Activated CD4-positive, alpha-beta memory T cell treated with anti-CD3 and anti-CD28 coated beads, Interleukin-2, amount 10 ng/mL, durations not matched to agents 7 days and 5 days (primary cell): ENCODE results near the gene BMP3. TPM values are rescaled to one million over a fixed set of nuclear protein-coding genes. Genes with fewer than 3 reads are reported as not detected.

Experiments used
- CTCF ChIA-PET: fragments of 350-600 bp; sonication (Branson Sonifier 250); formaldehyde crosslinking; loops from one replicate; lab custom pipeline; 2021; ENCODE audit warnings: antibody characterized with exemption, inconsistent platforms; lab: Charles Lee
- POLR2A ChIA-PET: fragments of 350-600 bp; sonication (Branson Sonifier 250); formaldehyde crosslinking; loops from one replicate; lab custom pipeline; 2021; ENCODE audit warnings: antibody characterized with exemption; lab: Charles Lee
- DNase-seq: peaks from one replicate; pipeline ENCODE4 v3.0.0-alpha.2; 2020
- H3K27ac Mint-ChIP-seq: one replicate; pipeline ENCODE4 v1.8.0; 2021; ENCODE audit warnings: mild to moderate bottlenecking, mixed read lengths
- H3K27me3 Mint-ChIP-seq: one replicate; pipeline ENCODE4 v1.8.0; 2021; ENCODE audit warnings: mixed read lengths
- H3K36me3 Mint-ChIP-seq: one replicate; pipeline ENCODE4 v1.8.0; 2021; ENCODE audit warnings: low read depth, mixed read lengths
- H3K4me1 Mint-ChIP-seq: one replicate; pipeline ENCODE4 v1.8.0; 2021; ENCODE audit warnings: mixed read lengths
- H3K4me3 Mint-ChIP-seq: one replicate; pipeline ENCODE4 v1.8.0; 2021; ENCODE audit warnings: mild to moderate bottlenecking, mixed read lengths
- H3K9me3 Mint-ChIP-seq: one replicate; pipeline ENCODE4 v1.8.0; 2021; ENCODE audit warnings: mixed read lengths
- total RNA-seq, 2 experiments: library from RNA; stranded (reverse); gene quantifications; one replicate each; pipeline ENCODE4 v1.2.3, GENCODE V29; 2021

BMP3 gene
- total RNA-seq, 2 experiments from 2014 or later: not detected

DNA sequence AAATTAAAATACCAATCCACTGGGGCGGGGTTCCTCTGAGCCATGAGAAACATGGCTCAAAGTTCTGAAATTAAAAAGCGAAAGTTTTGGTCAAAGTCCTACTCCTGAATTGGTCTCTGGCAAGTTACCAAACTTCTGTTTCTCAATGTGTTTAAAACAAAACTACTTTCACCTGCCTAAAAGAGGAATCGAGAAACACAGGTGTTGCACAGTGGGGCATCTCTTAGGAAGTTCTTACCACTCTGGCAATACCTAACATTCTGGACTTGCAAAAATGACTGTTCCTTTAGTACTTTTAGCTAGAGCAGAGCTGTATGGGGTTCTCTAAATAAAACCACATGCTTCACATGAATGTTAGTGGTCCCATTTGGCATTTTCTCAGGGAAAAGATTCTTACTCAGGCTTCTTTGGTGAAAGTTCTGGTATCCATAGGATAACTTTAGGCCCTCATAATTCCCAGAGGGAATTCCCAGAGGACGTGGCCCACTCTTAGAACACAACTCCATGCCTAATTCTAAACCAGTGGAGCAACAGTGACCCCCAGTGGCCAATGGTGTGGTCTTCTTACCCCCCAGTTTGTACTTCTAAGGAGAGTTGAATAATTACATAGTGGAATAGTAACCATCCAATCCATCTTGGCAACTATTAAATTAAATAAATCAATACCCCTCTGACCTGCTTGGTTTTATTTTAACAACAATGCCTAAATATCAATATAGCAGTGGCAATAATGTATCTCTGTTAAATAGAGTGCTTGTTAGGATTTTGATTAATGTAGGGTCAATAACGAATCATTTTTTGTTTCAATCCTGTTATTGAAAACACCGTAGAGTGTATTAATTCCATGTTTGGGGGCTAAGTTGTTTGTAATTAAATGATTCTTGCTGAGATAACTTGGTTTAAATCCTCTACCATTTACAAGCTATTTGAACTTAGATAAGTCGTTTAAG is 21.9 kb downstream of the BMP3 start:
- no peaks in the 10 kb centered on the region for H3K4me1 Mint-ChIP-seq
- POLR2A ChIA-PET: no interaction called here
- no peaks in the 10 kb centered on the region for H3K9me3 Mint-ChIP-seq
- H3K27ac Mint-ChIP-seq: no peak overlapping the region
- H3K27me3 Mint-ChIP-seq: peaks cover 19% of the 10 kb centered on the region
- CTCF ChIA-PET: interaction anchor here (1.9 kb wide), 1 partner anchor 690 kb away, joined by 6 read pairs; no protein-coding TSS in a partner anchor
- DNase-seq: peak; percentile 32
- no peaks in the 10 kb centered on the region for H3K36me3 Mint-ChIP-seq
- no peak overlapping the region for H3K4me3 Mint-ChIP-seq

DNA sequence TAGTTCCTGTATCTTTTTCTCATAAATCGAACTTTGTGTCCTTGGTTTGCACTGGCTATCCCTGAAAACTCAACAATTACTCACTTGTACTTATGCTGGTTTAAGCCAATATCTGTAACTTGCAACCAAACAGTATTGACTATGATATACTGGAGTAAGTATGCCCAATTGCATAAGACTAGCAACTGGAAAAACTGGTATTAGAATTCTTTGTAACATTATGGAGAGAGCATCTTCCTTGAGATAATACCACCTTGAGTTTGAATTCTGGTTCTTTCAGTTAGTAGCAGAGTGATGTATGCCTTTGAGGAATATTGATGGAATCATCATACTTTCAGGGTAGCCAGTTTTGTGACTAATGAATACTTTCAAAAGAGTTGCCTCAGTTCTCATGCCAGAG is 28.1 kb downstream of the BMP3 start:
- H3K4me1 Mint-ChIP-seq: no peaks in the 10 kb centered on the region
- ChIA-PET CTCF (no interaction called here), POLR2A (no interaction called here)
- peaks cover 20% of the 10 kb centered on the region for H3K27me3 Mint-ChIP-seq
- DNase-seq: no peak
- H3K36me3 Mint-ChIP-seq: no peaks in the 10 kb centered on the region
- no peak overlapping the region for H3K27ac Mint-ChIP-seq
- no peaks in the 10 kb centered on the region for H3K9me3 Mint-ChIP-seq
- no peak overlapping the region for H3K4me3 Mint-ChIP-seq

GRCh38 chr4:81060587-81061343 is 30.3 kb downstream of the BMP3 start:
- no peak for DNase-seq
- H3K27me3 Mint-ChIP-seq: peaks cover 18% of the 10 kb centered on the region
- no peak overlapping the region for H3K4me3 Mint-ChIP-seq
- ChIA-PET POLR2A (no interaction called here), CTCF (no interaction called here)
- H3K27ac Mint-ChIP-seq: no peak overlapping the region
- no peaks in the 10 kb centered on the region for H3K9me3 Mint-ChIP-seq
- H3K4me1 Mint-ChIP-seq: no peaks in the 10 kb centered on the region
- H3K36me3 Mint-ChIP-seq: no peaks in the 10 kb centered on the region

- Mint-ChIP-seq H3K4me3 (no peak overlapping the region), H3K4me1 (no peaks in the 10 kb centered on the region), H3K27me3 (peaks cover 18% of the 10 kb centered on the region), H3K9me3 (no peaks in the 10 kb centered on the region), H3K27ac (no peak overlapping the region), H3K36me3 (no peaks in the 10 kb centered on the region)
- no peak for DNase-seq
- POLR2A ChIA-PET: no interaction called here
- CTCF ChIA-PET: no interaction called here
These were observed 30.8 kb downstream of the BMP3 start for GRCh38 chr4:81061344-81061730.

DNA sequence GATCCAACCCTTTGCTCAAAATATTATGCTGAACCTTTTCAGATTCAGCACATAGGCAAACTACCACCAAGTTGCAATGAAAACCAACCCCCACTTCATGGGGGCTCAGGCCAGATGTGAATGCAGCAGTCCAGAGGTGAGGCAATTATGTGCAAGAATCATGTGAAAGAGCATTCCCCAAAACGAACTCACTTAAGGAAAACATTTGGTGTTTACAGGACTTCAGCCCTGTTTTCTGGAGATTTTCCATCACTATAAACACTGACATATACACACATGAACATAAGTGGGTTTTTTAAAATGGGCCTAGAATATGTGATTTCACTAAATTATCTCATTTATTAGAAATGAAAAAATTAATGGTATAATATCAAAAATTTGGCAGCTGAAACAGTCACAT is 31.5 kb downstream of the BMP3 start:
- ChIA-PET POLR2A (no interaction called here), CTCF (no interaction called here)
- Mint-ChIP-seq H3K4me3 (no peak overlapping the region), H3K27ac (no peak overlapping the region), H3K36me3 (no peaks in the 10 kb centered on the region), H3K27me3 (peaks cover 18% of the 10 kb centered on the region), H3K4me1 (no peaks in the 10 kb centered on the region), H3K9me3 (no peaks in the 10 kb centered on the region)
- DNase-seq: no peak

DNA sequence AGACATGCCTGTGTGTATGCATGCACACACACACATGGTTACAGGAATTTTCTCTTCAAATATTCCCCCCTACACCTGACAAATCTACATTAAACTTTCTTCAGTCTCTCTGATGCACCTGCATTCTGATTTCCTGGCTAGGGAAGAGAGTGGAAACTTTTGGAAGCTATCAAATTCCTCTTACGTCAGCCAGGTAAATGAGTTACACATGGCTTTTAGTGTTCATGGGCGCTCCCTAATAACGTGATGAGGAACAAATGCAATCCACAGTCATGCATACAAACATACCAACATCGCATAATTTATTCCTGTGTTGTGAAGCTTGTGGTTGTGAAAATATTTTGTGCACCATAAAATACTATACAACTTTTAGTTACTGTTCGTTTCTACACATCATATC is 34.9 kb downstream of the BMP3 start:
- peaks cover 14% of the 10 kb centered on the region for H3K27me3 Mint-ChIP-seq
- no peak for DNase-seq
- CTCF ChIA-PET: no interaction called here
- no peak overlapping the region for H3K27ac Mint-ChIP-seq
- H3K4me1 Mint-ChIP-seq: no peaks in the 10 kb centered on the region
- POLR2A ChIA-PET: no interaction called here
- H3K9me3 Mint-ChIP-seq: no peaks in the 10 kb centered on the region
- H3K4me3 Mint-ChIP-seq: no peak overlapping the region
- H3K36me3 Mint-ChIP-seq: no peaks in the 10 kb centered on the region

DNA sequence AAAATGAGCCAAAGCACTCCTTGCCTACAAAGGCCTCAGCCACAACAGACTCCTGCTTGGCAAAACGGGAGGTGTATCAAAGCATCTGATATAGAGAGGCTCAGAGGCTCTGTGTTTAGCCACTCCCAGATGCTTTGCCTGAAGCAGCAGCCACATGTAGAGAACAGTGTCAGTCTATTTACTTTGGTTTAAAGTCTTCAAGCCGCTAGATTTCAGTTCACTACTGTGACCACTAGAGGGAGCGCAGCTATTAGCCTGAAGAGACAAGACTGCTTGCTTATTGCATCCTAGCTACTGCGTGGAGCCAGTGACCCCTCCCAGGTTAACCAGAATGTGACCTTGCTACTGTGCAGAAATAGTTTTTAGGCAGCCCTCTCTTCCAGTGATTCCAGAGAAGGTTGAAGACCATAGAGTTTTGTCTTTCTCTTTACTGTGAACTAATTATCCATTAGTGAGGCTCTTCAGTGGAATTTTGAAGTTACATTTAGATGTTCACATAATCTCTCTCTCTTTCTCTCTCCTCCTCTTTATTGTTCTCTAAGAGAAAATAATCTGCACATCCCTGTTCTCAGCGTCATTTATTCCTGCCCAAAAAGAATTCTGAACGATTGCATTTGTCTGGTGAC is 39.3 kb downstream of the BMP3 start:
- H3K4me3 Mint-ChIP-seq: no peak overlapping the region
- no peak overlapping the region for H3K27ac Mint-ChIP-seq
- POLR2A ChIA-PET: no interaction called here
- CTCF ChIA-PET: interaction anchor here (0.5 to 3.1 kb wide), 17 partner anchors 9 to 1656 kb away, joined by 3 to 33 read pairs (median 4); no protein-coding TSS in a partner anchor
- no peaks in the 10 kb centered on the region for H3K9me3 Mint-ChIP-seq
- H3K36me3 Mint-ChIP-seq: no peaks in the 10 kb centered on the region
- H3K4me1 Mint-ChIP-seq: no peaks in the 10 kb centered on the region
- peaks cover 9% of the 10 kb centered on the region for H3K27me3 Mint-ChIP-seq
- DNase-seq: peak; percentile 52

DNA sequence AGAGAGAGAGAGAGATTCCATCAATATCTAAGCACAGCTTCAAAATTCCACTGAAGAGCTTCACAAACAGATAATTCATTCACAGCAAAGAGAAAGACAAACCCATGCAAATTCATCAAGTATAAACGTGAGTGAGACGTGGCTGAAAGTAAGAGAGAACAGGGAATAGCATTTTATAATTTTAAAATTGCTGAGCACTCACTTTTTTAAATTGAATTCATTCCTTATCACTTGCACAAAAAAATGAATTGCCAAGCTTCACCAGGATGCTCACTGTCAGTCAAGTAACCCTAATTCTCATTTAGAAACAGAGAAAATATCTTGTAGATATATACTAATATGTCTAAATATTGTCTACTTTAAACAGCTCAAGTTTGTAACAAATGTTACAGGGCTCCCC is 40.5 kb downstream of the BMP3 start:
- Mint-ChIP-seq H3K4me1 (no peaks in the 10 kb centered on the region), H3K27me3 (peaks cover 9% of the 10 kb centered on the region), H3K27ac (no peak overlapping the region), H3K36me3 (no peaks in the 10 kb centered on the region), H3K4me3 (no peak overlapping the region), H3K9me3 (no peaks in the 10 kb centered on the region)
- no peak for DNase-seq
- ChIA-PET POLR2A (no interaction called here), CTCF (interaction anchor here (1.3 to 3.1 kb wide), 3 partner anchors 186 to 478 kb away, joined by 3 to 33 read pairs (median 4); no protein-coding TSS in a partner anchor)

DNA sequence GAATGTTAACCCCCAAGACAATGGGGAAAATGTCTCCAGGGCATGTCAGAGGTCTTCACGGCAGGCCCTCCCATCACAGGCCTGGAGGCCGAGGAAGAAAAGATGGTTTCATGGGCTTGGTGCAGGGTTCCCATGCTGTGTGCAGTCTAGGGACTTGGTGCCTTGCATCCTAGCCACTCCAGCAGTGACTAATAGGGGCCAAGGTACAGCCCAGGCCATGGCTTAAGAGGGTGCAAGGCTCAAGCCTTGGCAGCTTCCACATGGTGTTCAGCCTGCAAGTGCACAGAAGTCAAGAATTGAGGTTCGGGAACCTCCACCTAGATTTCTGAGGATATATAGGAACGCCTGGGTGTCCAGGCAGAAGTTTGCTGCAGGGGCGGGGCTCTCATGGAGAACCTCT is 50.6 kb downstream of the BMP3 start:
- no peak for DNase-seq
- H3K27ac Mint-ChIP-seq: no peak overlapping the region
- H3K4me1 Mint-ChIP-seq: no peaks in the 10 kb centered on the region
- H3K9me3 Mint-ChIP-seq: peaks cover 2% of the 10 kb centered on the region
- H3K4me3 Mint-ChIP-seq: no peak overlapping the region
- POLR2A ChIA-PET: no interaction called here
- H3K36me3 Mint-ChIP-seq: no peaks in the 10 kb centered on the region
- CTCF ChIA-PET: no interaction called here
- no peaks in the 10 kb centered on the region for H3K27me3 Mint-ChIP-seq

DNA sequence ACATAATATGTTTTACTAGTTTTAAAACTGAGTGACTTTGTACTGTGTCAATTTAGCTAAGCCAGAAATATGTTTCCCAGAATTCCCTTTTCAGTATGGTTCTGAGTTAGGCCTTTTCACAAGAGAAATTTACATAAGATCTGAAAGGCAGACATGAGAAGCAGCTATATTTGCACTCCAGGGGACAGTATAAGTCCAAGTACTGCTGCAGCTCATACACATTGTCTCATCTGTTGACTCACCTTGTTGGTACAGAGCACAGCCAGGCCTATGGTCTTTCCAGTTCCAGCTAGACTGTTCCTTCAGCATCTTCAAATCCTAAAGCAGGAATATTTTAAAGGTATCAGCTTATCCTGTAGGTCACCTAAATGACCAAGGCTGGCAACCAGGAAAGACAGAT is 53.5 kb downstream of the BMP3 start:
- CTCF ChIA-PET: interaction anchor here (1.1 to 1.6 kb wide), 2 partner anchors 14 to 267 kb away, joined by 4 to 7 read pairs; no protein-coding TSS in a partner anchor
- H3K4me3 Mint-ChIP-seq: no peak overlapping the region
- peaks cover 2% of the 10 kb centered on the region for H3K9me3 Mint-ChIP-seq
- H3K27me3 Mint-ChIP-seq: no peaks in the 10 kb centered on the region
- H3K4me1 Mint-ChIP-seq: no peaks in the 10 kb centered on the region
- no peak overlapping the region for H3K27ac Mint-ChIP-seq
- POLR2A ChIA-PET: no interaction called here
- H3K36me3 Mint-ChIP-seq: no peaks in the 10 kb centered on the region
- DNase-seq: no peak

DNA sequence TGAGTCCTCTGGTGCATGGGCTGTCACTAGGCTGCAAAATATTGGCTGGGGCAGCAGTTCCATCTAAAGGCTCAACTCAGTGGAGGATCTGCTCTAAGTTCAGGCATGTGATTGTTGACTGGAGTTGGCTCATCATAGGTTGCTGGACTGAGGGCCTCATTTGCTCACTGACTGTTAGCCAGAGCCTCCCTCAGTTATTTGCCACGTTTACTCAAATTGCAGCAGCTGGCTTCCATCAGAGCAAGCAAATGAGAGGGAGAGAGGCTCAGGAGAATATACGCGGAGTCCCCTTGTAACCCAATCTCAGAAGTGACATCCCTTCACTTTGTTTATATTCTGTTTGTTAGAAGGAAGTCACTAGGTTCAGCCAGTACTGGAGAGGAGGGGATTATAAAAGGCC is 54.1 kb downstream of the BMP3 start:
- H3K4me1 Mint-ChIP-seq: no peaks in the 10 kb centered on the region
- no peak overlapping the region for H3K27ac Mint-ChIP-seq
- H3K9me3 Mint-ChIP-seq: peaks cover 2% of the 10 kb centered on the region
- POLR2A ChIA-PET: no interaction called here
- H3K27me3 Mint-ChIP-seq: no peaks in the 10 kb centered on the region
- DNase-seq: no peak
- H3K4me3 Mint-ChIP-seq: no peak overlapping the region
- CTCF ChIA-PET: interaction anchor here (1.2 kb wide), 1 partner anchor 15 kb away, joined by 5 read pairs; no protein-coding TSS in a partner anchor
- H3K36me3 Mint-ChIP-seq: no peaks in the 10 kb centered on the region

- ChIA-PET CTCF (interaction anchor here (1.2 kb wide), 1 partner anchor 16 kb away, joined by 5 read pairs; no protein-coding TSS in a partner anchor), POLR2A (no interaction called here)
- H3K27ac Mint-ChIP-seq: no peak overlapping the region
- no peaks in the 10 kb centered on the region for H3K27me3 Mint-ChIP-seq
- no peaks in the 10 kb centered on the region for H3K36me3 Mint-ChIP-seq
- no peak overlapping the region for H3K4me3 Mint-ChIP-seq
- no peaks in the 10 kb centered on the region for H3K4me1 Mint-ChIP-seq
- no peak for DNase-seq
- H3K9me3 Mint-ChIP-seq: peaks cover 2% of the 10 kb centered on the region
These were observed 54.8 kb downstream of the BMP3 start for GRCh38 chr4:81085291-81085690.

- Mint-ChIP-seq H3K27ac (no peak overlapping the region), H3K4me3 (no peak overlapping the region), H3K27me3 (no peaks in the 10 kb centered on the region), H3K9me3 (peaks cover 2% of the 10 kb centered on the region), H3K4me1 (no peaks in the 10 kb centered on the region), H3K36me3 (no peaks in the 10 kb centered on the region)
- CTCF ChIA-PET: interaction anchor here (1.2 kb wide), 1 partner anchor 16 kb away, joined by 5 read pairs; no protein-coding TSS in a partner anchor
- POLR2A ChIA-PET: no interaction called here
- DNase-seq: no peak
These were observed 55.5 kb downstream of the BMP3 start for GRCh38 chr4:81085979-81086378.
